Lower lobe of right lung (tissue), 2 donors: Measurements from ENCODE around the gene PRKCH. TPM values are rescaled to one million over a fixed set of nuclear protein-coding genes. Genes with fewer than 3 reads are reported as not detected.

Experiments used
- ATAC-seq, 2 donors: fragments of 200-7000 bp; cut with Tn5 transposase; one replicate each; pipeline ENCODE4 v1.9.1; 2020 to 2022; ENCODE audit warnings: mild to moderate bottlenecking in 2 of 2, moderate library complexity in 2 of 2
- DNase-seq: peaks from one replicate; pipeline ENCODE4 v3.0.0-alpha.2; 2020
- H3K27ac ChIP-seq: fragments of 200-600 bp; one replicate; pipeline ENCODE4 v1.8.0; 2022
- H3K27me3 ChIP-seq: fragments of 200-600 bp; one replicate; pipeline ENCODE4 v1.8.0; 2022; ENCODE audit warnings: low read depth
- H3K36me3 ChIP-seq: fragments of 200-600 bp; one replicate; pipeline ENCODE4 v1.8.0; 2022; ENCODE audit warnings: mild to moderate bottlenecking
- H3K4me1 ChIP-seq: fragments of 200-600 bp; one replicate; pipeline ENCODE4 v1.8.0; 2022
- H3K4me3 ChIP-seq: fragments of 200-600 bp; one replicate; pipeline ENCODE4 v1.8.0; 2022; ENCODE audit warnings: mild to moderate bottlenecking
- H3K9me3 ChIP-seq: fragments of 200-600 bp; one replicate; pipeline ENCODE4 v1.8.0; 2022
- intact Hi-C: fragments of 100-400 bp; cut with DNase I; formaldehyde crosslinking; loops from one replicate; pipeline ENCODE4 v1.11.0; 2022
- total RNA-seq: library from RNA; stranded (reverse); fragmentation: NEBNext Ultra II Directional; extraction: Animal tissue kit (Norgen Biotek cat#: 25700); gene quantifications from one replicate; pipeline ENCODE4 v1.2.1, GENCODE V29; 2021
- TF ChIP-seq, protein P1 (sequence below): fragments of 200-600 bp; IDR thresholded peaks from one replicate; pipeline ENCODE4 v1.8.0; 2022; ENCODE audit warnings: antibody characterized with exemption, mild to moderate bottlenecking
- donor health status: DM: no; HTN: yes; CAD: no; lungs with severe emphysema.

The PRKCH gene
- total RNA-seq, 1 donor from 2014 or later = 60.9 TPM

DNA sequence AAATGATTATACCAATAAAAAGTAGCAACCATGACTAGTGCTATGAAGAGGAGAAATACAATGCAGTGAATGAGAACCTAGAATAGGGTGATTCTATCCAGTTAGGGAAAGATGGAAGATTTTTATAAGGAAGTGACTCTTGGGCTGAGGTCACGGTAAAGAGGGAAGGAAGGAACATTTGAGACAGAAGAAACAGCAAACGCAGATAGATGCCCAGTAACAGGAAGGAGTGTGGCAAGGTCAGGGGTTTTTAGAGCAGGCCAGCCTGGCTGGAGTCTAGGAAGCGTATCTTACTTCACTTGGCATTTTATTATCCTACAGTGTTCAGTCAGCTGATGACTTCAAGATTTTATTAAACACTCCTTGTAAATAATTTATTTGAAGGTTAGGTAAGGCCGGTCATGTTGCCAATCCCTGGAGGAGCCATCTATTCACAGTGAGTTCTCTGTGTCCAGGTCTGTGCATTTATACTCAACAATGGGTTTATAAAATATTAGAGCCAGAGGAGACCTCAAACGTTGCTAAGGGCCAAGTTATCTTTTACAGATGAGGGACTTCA, 170.6 kb downstream of the PRKCH start:
- peak; percentile 37 to 61 for ATAC-seq
- no peaks in the 10 kb centered on the region for H3K27me3 ChIP-seq
- H3K4me3 ChIP-seq = no peak overlapping the region
- DNase-seq = no peak
- H3K36me3 ChIP-seq = peaks cover 20% of the 10 kb centered on the region
- no peaks in the 10 kb centered on the region for H3K9me3 ChIP-seq
- intact Hi-C loops = no loop called here
- no peak overlapping the region for H3K27ac ChIP-seq
- peaks cover 53% of the 10 kb centered on the region for H3K4me1 ChIP-seq
- TF ChIP-seq, protein P1, sequence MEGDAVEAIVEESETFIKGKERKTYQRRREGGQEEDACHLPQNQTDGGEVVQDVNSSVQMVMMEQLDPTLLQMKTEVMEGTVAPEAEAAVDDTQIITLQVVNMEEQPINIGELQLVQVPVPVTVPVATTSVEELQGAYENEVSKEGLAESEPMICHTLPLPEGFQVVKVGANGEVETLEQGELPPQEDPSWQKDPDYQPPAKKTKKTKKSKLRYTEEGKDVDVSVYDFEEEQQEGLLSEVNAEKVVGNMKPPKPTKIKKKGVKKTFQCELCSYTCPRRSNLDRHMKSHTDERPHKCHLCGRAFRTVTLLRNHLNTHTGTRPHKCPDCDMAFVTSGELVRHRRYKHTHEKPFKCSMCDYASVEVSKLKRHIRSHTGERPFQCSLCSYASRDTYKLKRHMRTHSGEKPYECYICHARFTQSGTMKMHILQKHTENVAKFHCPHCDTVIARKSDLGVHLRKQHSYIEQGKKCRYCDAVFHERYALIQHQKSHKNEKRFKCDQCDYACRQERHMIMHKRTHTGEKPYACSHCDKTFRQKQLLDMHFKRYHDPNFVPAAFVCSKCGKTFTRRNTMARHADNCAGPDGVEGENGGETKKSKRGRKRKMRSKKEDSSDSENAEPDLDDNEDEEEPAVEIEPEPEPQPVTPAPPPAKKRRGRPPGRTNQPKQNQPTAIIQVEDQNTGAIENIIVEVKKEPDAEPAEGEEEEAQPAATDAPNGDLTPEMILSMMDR = no peak

DNA sequence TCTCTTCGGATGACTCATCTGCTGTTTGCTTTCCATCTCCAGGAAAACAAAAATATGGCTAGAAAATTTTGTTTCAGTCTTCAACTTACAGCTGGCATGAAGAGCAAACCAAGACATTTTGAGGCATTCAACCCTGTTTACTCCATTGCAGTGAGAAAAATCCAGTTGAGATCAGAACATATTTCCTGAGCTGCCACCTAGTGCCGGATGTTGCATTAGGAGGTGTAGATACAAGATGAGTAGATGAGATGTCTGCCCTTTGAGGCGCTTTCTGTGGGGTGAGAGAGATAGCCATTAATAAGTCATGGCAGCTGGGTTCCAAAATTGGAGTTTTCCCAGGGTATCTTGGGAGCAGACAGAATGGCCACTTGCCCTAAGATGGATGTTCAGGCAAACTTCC, 171.1 kb downstream of the PRKCH start:
- H3K36me3 ChIP-seq = peaks cover 15% of the 10 kb centered on the region
- DNase-seq = no peak
- H3K27ac ChIP-seq = no peak overlapping the region
- H3K4me1 ChIP-seq = peaks cover 50% of the 10 kb centered on the region
- no peak for ATAC-seq
- no peaks in the 10 kb centered on the region for H3K27me3 ChIP-seq
- TF ChIP-seq, protein P1 = no peak
- intact Hi-C loops = no loop called here
- H3K9me3 ChIP-seq = no peaks in the 10 kb centered on the region
- H3K4me3 ChIP-seq = no peak overlapping the region

GRCh38 chr14:61493239-61493638, 171.9 kb downstream of the PRKCH start:
- no peak overlapping the region for H3K27ac ChIP-seq
- no peaks in the 10 kb centered on the region for H3K9me3 ChIP-seq
- peaks cover 47% of the 10 kb centered on the region for H3K4me1 ChIP-seq
- peaks cover 14% of the 10 kb centered on the region for H3K36me3 ChIP-seq
- no peak overlapping the region for H3K4me3 ChIP-seq
- ATAC-seq (no peak), DNase-seq (no peak)
- intact Hi-C loops = no loop called here
- no peaks in the 10 kb centered on the region for H3K27me3 ChIP-seq
- TF ChIP-seq, protein P1 = no peak

GRCh38 chr14:61494018-61494417, 172.6 kb downstream of the PRKCH start:
- intact Hi-C loops = no loop called here
- no peak overlapping the region for H3K4me3 ChIP-seq
- H3K9me3 ChIP-seq = no peaks in the 10 kb centered on the region
- no peak for ATAC-seq
- H3K27ac ChIP-seq = no peak overlapping the region
- DNase-seq = no peak
- H3K27me3 ChIP-seq = no peaks in the 10 kb centered on the region
- H3K4me1 ChIP-seq = peaks cover 47% of the 10 kb centered on the region
- peaks cover 14% of the 10 kb centered on the region for H3K36me3 ChIP-seq
- TF ChIP-seq, protein P1 = no peak

GRCh38 chr14:61495809-61496208, 174.4 kb downstream of the PRKCH start:
- intact Hi-C loops = no loop called here
- no peak overlapping the region for H3K4me3 ChIP-seq
- no peaks in the 10 kb centered on the region for H3K9me3 ChIP-seq
- H3K27me3 ChIP-seq = no peaks in the 10 kb centered on the region
- peaks cover 43% of the 10 kb centered on the region for H3K4me1 ChIP-seq
- ATAC-seq (no peak), DNase-seq (no peak)
- no peak overlapping the region for H3K27ac ChIP-seq
- H3K36me3 ChIP-seq = peaks cover 14% of the 10 kb centered on the region
- TF ChIP-seq, protein P1 = no peak

- no peak for DNase-seq
- Histone ChIP-seq H3K36me3 (peaks cover 9% of the 10 kb centered on the region), H3K9me3 (no peaks in the 10 kb centered on the region), H3K27ac (peak overlapping the region; percentile 57), H3K4me3 (no peak overlapping the region), H3K27me3 (no peaks in the 10 kb centered on the region), H3K4me1 (peaks cover 35% of the 10 kb centered on the region)
- peak in 1 of 2 donors; percentile 18 for ATAC-seq
- TF ChIP-seq, protein P1 = no peak
- intact Hi-C loops = no loop called here
Measured at GRCh38 chr14:61498303-61498702, 176.9 kb downstream of the PRKCH start.
